A549 treated with ZK216348 at 1 μM for 4 hours (cell line): ENCODE results near the gene MED27. TPM values are rescaled to one million over a fixed set of nuclear protein-coding genes. Genes with fewer than 3 reads are reported as not detected.

Experiments
- total RNA-seq: library from RNA; stranded (reverse); fragments of 200-300 nt; extraction: Qiagen RNA extraction; gene quantifications from 5 replicates; pipeline ENCODE4 v1.2.3, GENCODE V29; 2022; ENCODE audit warnings: low read depth

MED27 gene, protein sequence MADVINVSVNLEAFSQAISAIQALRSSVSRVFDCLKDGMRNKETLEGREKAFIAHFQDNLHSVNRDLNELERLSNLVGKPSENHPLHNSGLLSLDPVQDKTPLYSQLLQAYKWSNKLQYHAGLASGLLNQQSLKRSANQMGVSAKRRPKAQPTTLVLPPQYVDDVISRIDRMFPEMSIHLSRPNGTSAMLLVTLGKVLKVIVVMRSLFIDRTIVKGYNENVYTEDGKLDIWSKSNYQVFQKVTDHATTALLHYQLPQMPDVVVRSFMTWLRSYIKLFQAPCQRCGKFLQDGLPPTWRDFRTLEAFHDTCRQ
- 29.3 to 35.4 TPM (median 33.5 TPM) in 5 replicates for total RNA-seq

DNA sequence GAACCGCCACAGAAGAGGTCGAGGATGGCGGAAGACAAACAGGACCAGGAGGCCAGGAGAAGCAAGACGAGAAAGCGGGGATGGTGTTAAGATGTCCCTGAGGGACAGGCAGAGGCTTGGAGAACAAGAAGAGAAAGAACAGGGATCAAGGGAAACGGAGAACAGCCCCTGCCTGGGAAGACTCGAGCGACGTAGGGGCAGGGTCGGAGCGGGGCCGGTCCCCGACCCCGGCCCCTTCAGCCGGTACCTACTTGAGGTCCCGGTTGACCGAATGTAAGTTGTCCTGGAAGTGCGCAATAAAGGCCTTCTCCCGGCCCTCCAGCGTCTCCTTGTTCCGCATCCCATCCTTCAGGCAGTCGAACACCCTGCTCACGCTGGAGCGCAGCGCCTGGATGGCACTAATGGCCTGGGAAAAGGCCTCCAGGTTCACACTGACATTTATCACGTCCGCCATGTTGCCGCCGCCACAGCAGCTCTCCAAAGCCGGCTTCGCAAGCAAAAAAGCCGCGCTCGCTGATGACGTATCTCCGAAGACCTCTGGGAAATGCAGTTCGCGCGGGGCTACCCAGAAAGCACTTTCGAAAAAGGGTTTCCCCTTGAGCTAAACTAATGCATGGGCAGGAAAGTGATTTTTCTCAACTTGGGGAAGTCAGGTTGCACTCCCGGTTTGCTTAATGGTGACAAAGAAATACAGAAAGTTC, at the start of gene MED27:
Gene MED27, minus strand, starts transcription at position 477 of the 701 bp plus-strand sequence. Its CDS starts 23 bp downstream, at position 454.

Other genes starting within 250 kb of the MED27 start
- gene NTNG2, start 82.2 kb upstream of the MED27 start, total RNA-seq = 1.2 to 4.8 TPM (median 3.1 TPM) in 5 replicates